Right lobe of liver (tissue), 6 donors: ENCODE data around the gene PCYOX1L. TPM values are rescaled to one million over a fixed set of nuclear protein-coding genes. Genes with fewer than 3 reads are reported as not detected.

ENCODE experiments used
- ATAC-seq, 4 donors: fragments of 200-7000 bp; cut with Tn5 transposase; one replicate each; pipeline ENCODE4 v1.9.1; 2020; ENCODE audit warnings: mild to moderate bottlenecking in 4 of 4, moderate library complexity in 4 of 4
- DNase-seq, 3 donors: peaks; one replicate each; pipeline ENCODE4 v3.0.0-alpha.2; 2020
- H3K27ac ChIP-seq, 3 donors: fragments of 200-600 bp; one replicate each; pipeline ENCODE4 v1.8.0; 2022
- H3K27me3 ChIP-seq, 2 donors: fragments of 200-600 bp; one replicate each; pipeline ENCODE4 v1.8.0; 2022
- H3K36me3 ChIP-seq, 4 donors: fragments of 200-600 bp; sonication (generic) in 1 of 4; one replicate each; pipeline versions ENCODE4 v1.5.1 to v1.8.0; 2017 to 2022; ENCODE audit warnings: control low read depth in 1 of 4
- H3K4me1 ChIP-seq, 4 donors: fragments of 200-600 bp; sonication (generic) in 1 of 4; one replicate each; pipeline versions ENCODE4 v1.5.1 to v1.8.0; 2017 to 2022; ENCODE audit warnings: control low read depth in 1 of 4
- H3K4me3 ChIP-seq, 3 donors: fragments of 200-600 bp; one replicate each; pipeline ENCODE4 v1.8.0; 2022
- H3K9me3 ChIP-seq, 4 donors: fragments of 200-600 bp; sonication (generic) in 1 of 4; one replicate each; pipeline versions ENCODE4 v1.5.1 to v1.8.0; 2017 to 2022; ENCODE audit warnings: control low read depth in 1 of 4
- POLR2A ChIP-seq: fragments of 450-650 bp; IDR thresholded peaks from one replicate; pipeline ENCODE4 v1.6.1; 2017; ENCODE audit warnings: antibody characterized with exemption, mild to moderate bottlenecking
- WGBS: methylation state at CpG from one replicate; pipeline ENCODE4 v1.1.6; 2018; ENCODE audit warnings: low coverage, low lambda C conversion rate; ENCODE audit not compliant: insufficient coverage; ENCODE audit errors: missing lambda C conversion rate; 5-methylcytosine and 5-hydroxymethylcytosine counted together
- intact Hi-C, 2 donors: fragments of 100-400 bp; cut with DNase I; formaldehyde crosslinking; loops; one replicate each; pipeline versions ENCODE4 v1.11.2 to v1.14.1; 2022
- total RNA-seq, 6 experiments: library from RNA; depleted of rRNA in 2 of 6; stranded (reverse); fragments of >200 nt in 2 of 6; fragmentation: NEBNext Ultra II Directional in 3 of 6; extraction: Animal tissue kit (Norgen Biotek cat#: 25700) in 3 of 6; gene quantifications; one replicate each; pipeline versions ENCODE4 v1.1.0 to v1.2.4, GENCODE V29; 2016 to 2023
- TF ChIP-seq, protein P1 (sequence below), 4 donors: fragments of 200-600 bp in 3 of 4; fragments of 450-650 bp in 1 of 4; IDR thresholded peaks; one replicate each; pipeline versions ENCODE4 v1.5.1 to v1.8.0; 2016 to 2022; ENCODE audit warnings: antibody characterized with exemption in 4 of 4, mild to moderate bottlenecking in 2 of 4
- donor health status: DM: no; HTN: yes; CAD: no.
- donor health status: DM: no; HTN: no; CAD: no.
- donor health status: DM: no; HTN: no; CAD: no.
- donor health status: DM: no; HTN: yes; CAD: no.
- donor health status: DM: no; HTN: yes; CAD: no.

The PCYOX1L gene
- total RNA-seq, 6 experiments from 2014 or later, result 0.29 to 1.2 (median 0.62) TPM

DNA sequence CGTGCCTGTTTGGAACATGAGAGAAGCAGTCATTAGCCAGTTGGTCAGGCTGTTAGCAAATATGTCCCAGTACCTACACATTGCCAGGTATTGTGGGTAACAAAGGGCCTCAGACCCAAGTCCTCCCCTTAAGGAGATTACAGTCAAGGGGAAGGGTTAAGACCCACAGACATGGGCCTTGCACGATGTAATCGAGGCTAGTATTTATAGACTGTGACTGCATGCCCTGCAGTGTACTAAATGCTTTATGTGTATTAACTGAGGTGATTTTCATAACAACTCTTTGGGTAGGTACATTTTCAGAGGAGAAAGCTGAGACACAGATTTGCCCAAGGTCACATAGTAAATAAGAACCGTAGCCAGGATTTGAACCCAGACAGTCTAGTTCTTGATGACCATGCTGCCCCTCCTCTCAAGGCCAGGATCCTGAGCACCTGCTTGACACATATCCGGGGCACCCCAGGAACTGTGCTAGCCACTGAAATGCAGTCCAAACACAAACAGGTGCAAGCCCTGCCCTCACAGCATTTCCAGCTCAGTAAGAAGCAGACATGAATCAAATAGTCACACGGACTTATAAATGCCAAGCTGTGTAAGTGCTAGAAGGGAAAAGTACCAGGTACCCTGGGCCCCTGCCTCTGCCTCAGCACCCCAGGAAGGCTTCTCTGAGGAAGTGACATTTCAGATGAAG is 44.5 kb upstream of the PCYOX1L start:
- Histone ChIP-seq H3K36me3 (no peaks in the 10 kb centered on the region), H3K27ac (no peak overlapping the region), H3K4me1 (no peaks in the 10 kb centered on the region), H3K27me3 (no peaks in the 10 kb centered on the region), H3K4me3 (no peak overlapping the region), H3K9me3 (no peaks in the 10 kb centered on the region)
- TF ChIP-seq POLR2A, result no peak
- intact Hi-C loops, result no loop called here
- no peak for DNase-seq
- 66% methylated on average over 4 of the region's 6 CpGs for WGBS
- no peak for ATAC-seq

DNA sequence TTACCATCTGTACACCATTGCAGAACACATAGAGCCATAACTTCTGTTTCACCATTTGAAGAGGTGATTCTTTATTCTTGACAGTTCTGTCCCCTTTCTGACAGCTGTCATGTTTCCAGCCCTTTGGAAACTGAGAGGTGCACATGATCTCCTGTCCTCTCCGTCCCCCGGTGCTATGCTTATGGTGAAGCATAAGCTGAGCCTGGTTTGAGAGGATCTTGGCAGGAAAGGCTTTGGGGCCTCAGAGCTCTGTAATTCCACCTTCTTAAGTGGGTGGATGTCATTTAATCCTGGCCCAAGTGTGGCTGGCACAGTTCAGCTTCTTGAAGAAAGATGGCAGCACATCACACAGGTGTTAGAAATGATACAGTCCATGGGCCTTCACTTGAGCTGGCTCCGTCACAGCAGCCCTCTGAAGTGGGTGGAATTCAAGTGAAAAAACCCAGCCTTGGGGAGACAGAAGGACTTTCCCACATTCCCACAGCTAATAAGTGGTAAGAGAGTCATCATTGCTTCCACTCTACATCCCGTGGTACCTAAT is 43.2 kb upstream of the PCYOX1L start:
- Histone ChIP-seq H3K4me1 (no peaks in the 10 kb centered on the region), H3K36me3 (no peaks in the 10 kb centered on the region), H3K27ac (no peak overlapping the region), H3K27me3 (no peaks in the 10 kb centered on the region), H3K4me3 (no peak overlapping the region), H3K9me3 (no peaks in the 10 kb centered on the region)
- no peak for DNase-seq
- 86% methylated on average over 4 of the region's 4 CpGs for WGBS
- ATAC-seq, result no peak
- TF ChIP-seq, protein P1, sequence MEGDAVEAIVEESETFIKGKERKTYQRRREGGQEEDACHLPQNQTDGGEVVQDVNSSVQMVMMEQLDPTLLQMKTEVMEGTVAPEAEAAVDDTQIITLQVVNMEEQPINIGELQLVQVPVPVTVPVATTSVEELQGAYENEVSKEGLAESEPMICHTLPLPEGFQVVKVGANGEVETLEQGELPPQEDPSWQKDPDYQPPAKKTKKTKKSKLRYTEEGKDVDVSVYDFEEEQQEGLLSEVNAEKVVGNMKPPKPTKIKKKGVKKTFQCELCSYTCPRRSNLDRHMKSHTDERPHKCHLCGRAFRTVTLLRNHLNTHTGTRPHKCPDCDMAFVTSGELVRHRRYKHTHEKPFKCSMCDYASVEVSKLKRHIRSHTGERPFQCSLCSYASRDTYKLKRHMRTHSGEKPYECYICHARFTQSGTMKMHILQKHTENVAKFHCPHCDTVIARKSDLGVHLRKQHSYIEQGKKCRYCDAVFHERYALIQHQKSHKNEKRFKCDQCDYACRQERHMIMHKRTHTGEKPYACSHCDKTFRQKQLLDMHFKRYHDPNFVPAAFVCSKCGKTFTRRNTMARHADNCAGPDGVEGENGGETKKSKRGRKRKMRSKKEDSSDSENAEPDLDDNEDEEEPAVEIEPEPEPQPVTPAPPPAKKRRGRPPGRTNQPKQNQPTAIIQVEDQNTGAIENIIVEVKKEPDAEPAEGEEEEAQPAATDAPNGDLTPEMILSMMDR (IDR thresholded peaks at IDR 0.05), result no peak
- no peak for TF ChIP-seq POLR2A
- intact Hi-C loops, result loop anchor here (5.0 kb wide), 1 partner anchor 58 kb away; no protein-coding TSS in a partner anchor

DNA sequence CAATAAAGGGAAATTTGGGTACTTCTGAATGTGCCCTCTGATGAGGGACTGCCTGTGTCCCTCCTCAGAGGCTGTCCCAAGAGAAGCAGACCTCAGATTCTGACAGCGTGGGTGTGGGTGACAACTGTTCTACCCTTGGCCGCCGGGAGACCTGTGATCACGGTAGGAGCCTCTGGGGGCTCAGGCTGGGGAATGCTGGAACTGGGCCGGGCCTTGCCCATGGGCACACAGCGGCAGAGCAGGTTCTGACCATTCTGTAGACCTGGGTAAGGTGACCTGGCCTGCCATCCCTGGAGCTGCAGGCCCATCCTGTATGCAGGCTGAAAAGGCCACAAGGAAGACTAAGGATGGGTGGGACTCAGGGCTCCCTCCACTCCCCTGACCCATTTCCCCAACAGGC is 42.1 kb upstream of the PCYOX1L start:
- Histone ChIP-seq H3K4me3 (no peak overlapping the region), H3K4me1 (peaks cover 0 to 6% (median 2%) of the 10 kb centered on the region in 4 donors), H3K9me3 (no peaks in the 10 kb centered on the region), H3K27me3 (no peaks in the 10 kb centered on the region), H3K27ac (no peak overlapping the region), H3K36me3 (no peaks in the 10 kb centered on the region)
- intact Hi-C loops, result loop anchor here (5.0 kb wide), 1 partner anchor 57 kb away; no protein-coding TSS in a partner anchor
- no peak for DNase-seq
- no CpG with 5 or more reads among the region's 6 CpGs for WGBS
- TF ChIP-seq, protein P1 (IDR thresholded peaks at IDR 0.05), result no peak
- TF ChIP-seq POLR2A, result no peak
- ATAC-seq, result no peak

DNA sequence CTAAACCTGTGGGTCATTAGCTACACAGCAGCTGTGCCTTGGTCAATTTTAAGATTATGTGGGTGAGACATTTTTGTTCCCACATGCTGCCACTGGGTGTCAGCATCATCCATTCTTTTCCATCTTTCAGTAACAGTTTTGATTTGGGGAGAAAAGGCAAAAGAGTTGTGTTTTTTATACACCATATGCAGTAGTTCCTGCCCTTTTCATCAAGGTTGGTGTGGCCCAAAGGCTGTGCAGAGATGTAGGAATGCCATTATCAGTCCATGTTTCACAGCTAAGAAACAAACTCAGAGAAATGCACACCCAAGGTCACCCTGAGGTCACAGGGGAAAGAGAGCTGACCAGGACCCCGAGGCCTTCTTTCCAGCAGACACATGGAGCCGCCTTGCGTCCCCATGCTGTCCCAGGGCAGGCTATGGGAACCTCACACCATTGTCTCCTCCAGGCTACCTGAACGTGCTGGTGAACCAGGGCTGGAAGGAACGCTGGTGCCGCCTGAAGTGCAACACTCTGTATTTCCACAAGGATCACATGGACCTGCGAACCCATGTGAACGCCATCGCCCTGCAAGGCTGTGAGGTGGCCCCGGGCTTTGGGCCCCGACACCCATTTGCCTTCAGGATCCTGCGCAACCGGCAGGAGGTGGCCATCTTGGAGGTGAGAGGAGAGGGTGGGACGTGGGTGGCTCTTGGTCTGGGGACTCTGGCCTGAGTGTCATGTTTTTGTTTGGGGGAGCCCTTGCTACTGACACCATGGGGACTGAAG is 40.4 kb upstream of the PCYOX1L start:
- intact Hi-C loops, result loop anchor here (5.0 kb wide), 1 partner anchor 55 kb away; no protein-coding TSS in a partner anchor
- TF ChIP-seq, protein P1 (IDR thresholded peaks at IDR 0.05), result peak; percentile 57 to 90 (median 70)
- no peak for TF ChIP-seq POLR2A
- Histone ChIP-seq H3K36me3 (no peaks in the 10 kb centered on the region), H3K9me3 (no peaks in the 10 kb centered on the region), H3K27me3 (no peaks in the 10 kb centered on the region), H3K27ac (no peak overlapping the region), H3K4me1 (peaks cover 0 to 10% (median 3%) of the 10 kb centered on the region in 4 donors), H3K4me3 (no peak overlapping the region)
- ATAC-seq (peak; percentile 52 to 62 (median 58)), DNase-seq (no peak)
- 25% methylated on average over 4 of the region's 14 CpGs for WGBS
